Forelimb muscle (tissue), 1 donor: Measurements from ENCODE around the gene ACTN1. TPM values are rescaled to one million over a fixed set of nuclear protein-coding genes. Genes with fewer than 3 reads are reported as not detected.
"Not testable (repeated sequence)": the region's sequence is repeated elsewhere in the genome, so short reads cannot be mapped to it uniquely, and the experiment has no call there.

Source experiments
- DNase-seq: peaks from one replicate; pipeline ENCODE4 v3.0.0-alpha.2; 2013; ENCODE audit warnings: low read depth
- polyA plus RNA-seq: library from polyadenylated mRNA; unstranded; fragments of 120-200 nt; gene quantifications from one replicate; pipeline ENCODE4 v1.2.1, GENCODE V29; 2013; ENCODE audit not compliant: insufficient read length

Gene ACTN1
- polyA plus RNA-seq = 38.3 TPM

DNA sequence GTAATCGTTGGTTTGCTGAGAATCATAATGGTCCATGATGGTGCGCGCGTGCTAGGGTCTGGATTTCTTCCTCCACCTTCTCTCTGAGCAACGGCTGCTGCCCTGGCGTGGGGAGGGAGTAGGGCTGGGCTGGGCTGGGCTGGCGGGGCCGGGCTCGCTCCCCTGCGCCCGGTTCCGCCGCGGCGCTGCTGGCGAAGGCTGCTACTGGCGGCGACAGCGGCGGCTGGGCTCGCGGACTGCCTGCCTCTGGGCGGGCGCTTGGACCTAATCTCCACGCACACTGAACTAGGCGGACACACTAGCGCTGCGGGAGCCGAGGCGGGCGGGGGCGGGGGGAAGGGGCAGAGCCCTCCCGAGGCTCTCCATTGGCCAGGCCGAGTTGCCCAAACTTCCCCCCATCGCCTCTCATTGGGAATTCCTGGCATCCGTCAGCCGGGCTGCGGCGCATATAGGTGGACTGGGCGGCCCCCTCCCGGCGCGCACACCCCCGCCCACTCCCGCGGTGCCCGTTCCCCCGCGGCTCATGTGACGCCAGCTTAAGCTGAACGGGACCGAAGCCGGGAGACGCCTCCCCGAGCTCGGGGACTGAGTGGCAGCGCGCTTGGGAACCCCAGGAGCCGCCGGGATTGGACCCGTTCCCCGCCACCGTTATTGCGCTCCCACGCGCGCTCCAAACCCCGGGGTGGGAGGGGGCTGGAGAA is at the start of gene ACTN1:
Gene ACTN1, minus strand, starts transcription at position 282 of the 701 bp plus-strand sequence. Its CDS starts 246 bp downstream, at position 36.
- DNase-seq = no peak

GRCh38 chr14:69027242-69027913 is 48.3 kb upstream of the ACTN1 start:
- DNase-seq = no peak

DNA sequence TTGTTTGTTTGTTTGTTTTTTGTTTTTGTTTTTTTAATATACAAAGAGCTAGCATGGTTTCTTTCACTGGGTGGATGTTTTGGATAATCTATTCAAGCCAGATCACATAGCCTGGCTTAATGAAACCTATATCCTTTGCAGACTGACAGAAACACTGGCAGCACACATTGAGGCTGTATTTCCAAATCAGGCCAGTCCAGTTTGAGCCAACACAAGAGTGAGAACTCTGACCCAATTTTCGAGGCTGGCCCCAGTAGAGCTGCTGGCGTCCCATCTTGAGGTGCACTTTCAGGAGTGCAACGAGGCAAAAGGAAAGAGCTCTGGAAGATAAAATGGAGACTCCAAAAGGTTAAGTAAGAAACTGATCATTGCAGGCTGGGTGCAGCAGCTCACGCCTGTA is 43.9 kb upstream of the ACTN1 start:
- no peak for DNase-seq

- DNase-seq = not testable (repeated sequence)
Measured at GRCh38 chr14:69022093-69022492, 43.0 kb upstream of the ACTN1 start.

DNA sequence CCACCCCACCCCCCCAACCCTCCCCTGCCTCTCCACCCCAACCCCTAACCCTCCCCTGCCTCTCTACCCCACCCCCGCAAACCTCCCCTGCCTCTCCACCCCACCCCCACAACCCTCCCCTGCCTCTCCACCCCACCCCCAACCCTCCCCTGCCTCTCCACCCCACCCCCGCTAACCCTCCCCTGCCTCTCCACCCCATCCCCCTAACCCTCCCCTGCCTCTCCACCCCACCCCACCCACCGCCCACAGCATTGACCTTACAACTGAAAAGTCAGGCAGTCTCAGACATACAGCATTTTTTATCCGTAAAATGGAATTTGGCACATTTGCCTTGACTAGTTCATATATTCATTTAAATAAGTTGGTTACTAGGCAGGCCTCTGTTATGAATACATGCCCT is 38.6 kb upstream of the ACTN1 start:
- DNase-seq = no peak

- no peak for DNase-seq
Measured at GRCh38 chr14:69014829-69015259, 35.7 kb upstream of the ACTN1 start.

DNA sequence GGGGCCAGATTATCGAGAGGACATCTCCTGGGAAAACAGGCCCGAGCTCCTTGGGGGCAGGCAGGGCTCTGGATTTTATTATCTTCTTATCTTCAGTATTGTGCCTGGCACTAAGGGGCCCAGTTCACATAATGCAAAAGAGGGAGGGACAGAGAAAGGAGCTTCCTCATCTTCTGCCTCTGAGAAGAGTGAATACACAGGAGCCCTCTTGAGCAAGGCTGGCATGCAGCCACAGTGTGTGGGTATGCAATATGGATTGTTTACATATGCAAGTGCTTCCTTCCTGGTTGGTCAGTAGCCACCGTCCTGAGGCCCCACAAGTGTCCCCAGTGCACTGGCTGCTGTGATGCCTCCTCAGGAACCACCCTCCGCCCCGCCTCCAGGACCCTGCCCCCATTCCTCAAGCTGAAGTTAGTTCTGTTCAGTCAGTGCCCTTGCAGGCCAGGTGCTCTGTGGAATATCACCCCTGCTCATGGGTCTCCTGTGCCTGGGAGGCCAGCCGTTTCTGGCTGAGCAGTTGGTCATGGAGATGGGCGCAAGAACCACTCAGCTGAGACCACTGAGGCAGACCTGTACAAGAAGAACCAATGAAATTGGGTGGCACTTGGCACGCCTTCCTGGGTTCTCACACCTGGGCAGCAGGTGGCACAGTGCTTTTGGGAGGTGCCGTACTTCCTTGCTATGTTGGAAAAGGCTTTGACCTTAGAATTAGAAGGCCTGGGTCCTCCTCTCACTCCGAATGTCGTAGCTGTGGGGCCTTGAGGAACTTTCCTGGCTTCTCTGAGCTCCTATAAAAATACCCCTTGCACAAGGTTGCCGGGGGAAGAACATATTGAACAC is 35.1 kb upstream of the ACTN1 start:
- no peak for DNase-seq

- no peak for DNase-seq
Measured at GRCh38 chr14:69012256-69012953, 33.3 kb upstream of the ACTN1 start.

- DNase-seq = no peak
Measured at GRCh38 chr14:69010648-69011047, 31.5 kb upstream of the ACTN1 start.

DNA sequence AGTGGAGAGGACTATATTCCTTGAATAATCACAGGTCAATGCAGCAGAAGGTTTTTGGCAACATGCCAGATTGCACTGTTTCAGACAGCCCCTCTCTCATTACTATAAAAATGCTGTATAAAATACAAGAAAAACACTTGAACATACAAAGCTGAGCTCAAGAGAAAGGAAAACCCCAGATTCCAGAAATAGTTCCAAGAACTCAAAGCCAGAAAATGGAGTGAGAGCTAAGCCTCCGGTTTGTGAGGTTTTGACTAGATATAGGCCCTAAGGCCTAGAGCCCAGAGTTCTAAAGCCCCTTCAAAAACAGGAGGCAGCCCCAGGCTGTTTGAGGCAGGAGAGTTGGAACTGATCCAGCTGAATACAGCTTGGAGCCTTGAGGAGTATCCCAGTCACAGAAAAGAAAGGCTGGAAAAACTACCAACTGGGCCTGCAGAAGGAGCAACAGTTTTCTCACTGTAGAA is 29.4 kb upstream of the ACTN1 start:
- DNase-seq = no peak

DNA sequence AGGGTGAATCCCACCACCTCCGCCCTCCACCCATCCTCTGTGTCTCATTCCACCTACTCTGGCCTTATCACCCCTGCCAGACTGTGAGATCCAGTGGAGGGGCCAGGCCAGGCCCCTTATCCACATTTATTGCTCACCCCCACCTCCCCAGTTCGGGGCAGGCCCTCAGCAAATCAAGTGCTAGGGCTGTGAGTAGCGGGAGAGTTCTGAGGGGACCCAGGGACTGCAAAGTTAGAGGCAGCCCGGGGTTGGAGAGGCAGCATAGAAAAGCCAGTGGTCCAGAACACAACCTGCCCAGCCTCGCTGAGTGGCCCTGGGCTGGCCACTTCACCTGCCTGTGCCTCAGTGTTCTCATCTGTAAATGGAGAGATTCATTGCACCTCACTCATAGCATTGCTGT is 27.2 kb upstream of the ACTN1 start:
- no peak for DNase-seq

GRCh38 chr14:69005432-69006148 is 26.5 kb upstream of the ACTN1 start:
- DNase-seq = no peak

DNA sequence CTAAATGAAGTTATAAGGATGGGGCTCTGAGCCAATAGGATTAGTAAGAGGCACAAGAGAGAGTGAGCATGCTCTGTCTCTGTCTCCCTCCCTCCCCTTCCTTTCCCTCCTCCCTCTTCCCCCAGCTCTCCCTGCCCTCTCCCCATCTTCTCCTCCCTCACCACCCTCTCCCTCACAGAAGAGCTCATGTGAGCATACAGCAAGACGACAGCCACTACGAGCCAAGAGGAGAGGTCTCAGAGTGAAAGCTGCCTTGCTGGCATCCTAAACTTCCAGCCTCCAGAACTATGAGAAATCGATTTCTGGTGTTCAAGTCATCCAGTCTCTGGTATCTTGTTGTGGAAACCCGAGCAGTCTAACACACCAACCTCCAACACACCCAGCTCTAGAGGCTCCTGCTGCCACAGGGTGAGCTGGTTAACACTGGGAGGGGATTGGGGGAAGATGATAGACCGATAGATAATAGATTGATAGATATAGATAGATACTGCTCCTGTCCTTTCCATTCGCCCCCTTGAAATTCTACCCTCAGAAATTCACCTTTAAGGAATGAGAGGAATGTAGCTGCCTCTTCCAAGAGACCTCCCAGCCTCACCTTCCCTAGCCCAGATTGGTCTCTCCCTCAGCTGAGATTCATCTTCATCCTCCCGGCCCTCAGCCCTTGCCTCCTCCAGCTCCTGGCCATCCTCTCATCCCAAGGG is 25.8 kb upstream of the ACTN1 start:
- DNase-seq = no peak

DNA sequence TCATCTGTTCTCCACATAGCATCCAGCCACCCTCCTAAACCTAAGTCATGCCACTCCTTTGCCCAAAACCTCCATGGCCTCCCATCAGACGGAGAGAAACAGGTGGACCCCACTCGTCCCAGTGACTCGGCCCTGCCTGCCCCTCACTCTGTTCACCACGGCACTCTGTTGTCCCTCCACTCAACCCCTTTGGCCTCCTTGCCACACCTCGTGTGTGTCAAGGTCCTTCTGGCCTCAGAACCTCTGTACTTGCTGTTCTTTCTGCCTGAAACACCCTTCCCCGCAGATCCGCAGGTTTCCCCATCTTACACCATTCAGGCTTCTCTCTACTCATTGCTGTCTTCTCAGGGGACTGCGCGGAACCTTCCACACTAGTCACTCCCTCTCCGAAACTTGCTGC is 24.5 kb upstream of the ACTN1 start:
- no peak for DNase-seq

DNA sequence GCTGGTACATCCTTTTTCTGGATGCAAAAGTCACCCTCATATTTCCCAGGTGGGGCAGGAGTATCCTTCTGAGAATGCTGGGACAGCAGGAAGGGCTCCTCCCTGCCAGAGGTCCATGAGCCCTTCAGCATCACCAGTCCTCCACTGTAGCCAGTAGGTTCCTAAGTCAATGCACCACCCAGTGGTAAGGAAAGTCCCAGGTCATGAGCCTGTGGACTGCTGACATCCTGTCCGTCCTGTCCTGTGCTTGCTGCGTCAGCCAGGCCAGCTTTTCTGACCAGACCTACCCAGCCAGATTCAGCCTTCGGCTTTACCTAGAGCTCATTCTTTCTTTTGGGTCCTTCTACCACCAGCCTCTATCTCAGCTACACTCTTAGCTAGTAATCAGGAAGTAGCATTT is 23.0 kb upstream of the ACTN1 start:
- no peak for DNase-seq

DNA sequence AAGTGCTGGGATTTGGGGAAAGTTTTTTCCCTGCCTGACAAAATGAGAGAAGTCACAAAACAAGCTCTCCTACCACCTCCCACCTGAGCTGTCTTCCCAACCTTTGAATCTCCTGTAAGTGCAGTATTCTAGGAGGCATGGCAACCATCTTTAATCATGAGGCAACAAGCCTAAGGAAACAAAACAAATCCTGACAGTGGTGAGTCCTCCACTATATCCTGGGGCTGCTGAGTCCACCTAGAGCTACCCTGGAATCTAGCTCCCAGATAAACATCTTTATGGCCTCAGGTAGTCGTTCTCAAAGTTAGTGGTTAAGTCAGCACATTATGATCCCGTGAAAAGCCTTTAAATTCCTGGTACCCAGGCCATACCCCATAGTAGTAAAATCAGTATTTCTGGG is 22.3 kb upstream of the ACTN1 start:
- no peak for DNase-seq

- no peak for DNase-seq
Measured at GRCh38 chr14:68998062-68998461, 19.0 kb upstream of the ACTN1 start.

- no peak for DNase-seq
Measured at GRCh38 chr14:68995731-68996130, 16.6 kb upstream of the ACTN1 start.

DNA sequence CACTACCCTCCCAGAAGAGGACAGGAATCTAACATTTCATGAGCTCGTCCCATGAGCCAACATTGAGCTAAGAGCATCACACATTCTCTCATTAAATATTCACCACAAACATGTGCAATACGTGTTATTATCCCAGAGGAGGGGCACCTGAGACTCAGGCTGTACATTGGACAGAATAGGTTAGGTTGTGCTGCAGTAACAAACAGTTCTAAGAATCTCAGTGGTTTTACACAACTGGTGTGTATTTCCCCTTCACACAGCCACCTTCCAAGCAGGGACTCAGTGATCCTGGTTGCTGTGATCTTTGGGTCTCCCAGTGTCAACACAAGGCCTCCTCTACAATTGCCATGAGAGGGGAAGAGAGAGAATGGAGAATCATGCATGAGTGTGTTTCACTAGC is 15.0 kb upstream of the ACTN1 start:
- DNase-seq = no peak

DNA sequence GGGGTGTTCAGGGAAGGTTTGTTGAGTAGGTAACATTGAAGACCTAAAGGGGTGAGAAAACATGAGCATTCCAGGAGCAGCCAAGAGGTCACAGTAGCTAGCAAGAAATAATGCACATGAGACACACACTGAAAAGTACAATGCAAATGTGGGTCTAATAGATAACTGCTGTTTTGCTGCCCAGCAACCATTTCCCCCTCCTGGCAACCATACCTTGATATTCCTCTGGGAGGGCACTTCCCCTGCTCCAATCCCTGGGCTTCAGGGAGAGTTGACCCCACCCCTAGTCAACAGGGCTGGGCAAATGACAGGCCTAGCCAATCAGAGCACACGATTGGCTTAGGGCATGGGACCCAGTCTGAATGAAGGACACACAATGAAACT is 8.5 kb upstream of the ACTN1 start:
- no peak for DNase-seq
